Measurements from ENCODE around the gene DDB1.
A peak's percentile ranks its signal among the peaks of the same experiment; 100 is the strongest.
"Not testable (repeated sequence)": the region's sequence is repeated elsewhere in the genome, so short reads cannot be mapped to it uniquely, and the experiment has no call there.

The DDB1 gene

DNA sequence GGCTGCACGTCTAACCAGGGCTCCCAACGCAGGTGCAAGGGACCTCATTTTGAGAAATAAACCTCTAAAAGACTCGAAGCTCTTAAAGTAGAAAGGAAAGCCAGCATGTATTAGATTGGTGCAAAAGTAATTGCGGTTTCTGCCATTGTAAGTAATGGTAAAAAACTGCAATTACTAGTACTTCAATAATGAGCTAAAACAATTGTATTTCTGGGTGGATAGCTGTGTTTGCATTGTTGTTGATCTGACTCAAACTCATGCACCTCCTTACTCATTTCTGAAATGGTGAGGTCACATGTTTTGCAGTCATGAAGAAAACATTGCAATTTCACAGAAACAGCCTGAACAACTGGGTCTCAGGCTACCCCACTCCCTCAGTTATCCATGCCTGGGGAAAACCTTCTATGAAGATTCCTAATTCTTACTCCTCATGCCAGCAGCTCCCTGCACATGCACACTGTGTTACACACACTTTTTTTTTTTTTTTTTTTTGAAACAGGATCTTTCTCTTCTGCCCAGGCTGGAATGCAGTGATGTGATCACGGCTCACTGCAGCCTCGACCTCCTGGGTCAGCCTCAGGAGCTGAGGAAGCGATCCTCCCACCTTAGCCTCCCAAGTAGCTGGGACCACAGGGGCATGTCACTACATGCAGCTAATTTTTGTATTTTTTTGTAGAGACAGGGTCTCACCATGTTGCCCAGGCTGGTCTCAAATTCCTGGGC is 62.4 kb downstream of the DDB1 start:
- no peak for DNase-seq (ENCODE audit: low read depth, low spot score)

GRCh38 chr11:61268588-61269250 is 64.2 kb downstream of the DDB1 start:
- DNase-seq (ENCODE audit: low read depth, low spot score): no peak

- no peak for DNase-seq (ENCODE audit: low read depth, low spot score)
These were observed 65.5 kb downstream of the DDB1 start for GRCh38 chr11:61267437-61267841.

DNA sequence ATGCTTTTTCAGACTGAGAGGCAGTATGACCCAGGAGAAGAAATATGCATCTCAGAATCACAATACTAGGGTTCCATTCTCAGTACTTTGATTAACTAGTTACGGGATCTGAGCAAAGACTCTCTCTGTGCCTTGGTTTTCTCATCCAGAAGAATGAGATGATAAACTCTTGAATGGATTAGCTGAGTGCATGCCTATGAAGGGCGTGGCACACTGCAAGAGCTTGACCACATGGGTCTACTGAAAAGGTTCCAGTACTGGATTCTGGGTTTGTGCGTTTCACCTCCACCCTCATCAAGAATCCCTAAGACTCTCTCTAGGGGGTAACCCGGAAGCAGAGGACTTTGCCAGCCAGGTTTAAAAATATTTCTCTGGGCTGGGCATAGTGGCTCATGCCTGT is 66.3 kb downstream of the DDB1 start:
- no peak for DNase-seq (ENCODE audit: low read depth, low spot score)

DNA sequence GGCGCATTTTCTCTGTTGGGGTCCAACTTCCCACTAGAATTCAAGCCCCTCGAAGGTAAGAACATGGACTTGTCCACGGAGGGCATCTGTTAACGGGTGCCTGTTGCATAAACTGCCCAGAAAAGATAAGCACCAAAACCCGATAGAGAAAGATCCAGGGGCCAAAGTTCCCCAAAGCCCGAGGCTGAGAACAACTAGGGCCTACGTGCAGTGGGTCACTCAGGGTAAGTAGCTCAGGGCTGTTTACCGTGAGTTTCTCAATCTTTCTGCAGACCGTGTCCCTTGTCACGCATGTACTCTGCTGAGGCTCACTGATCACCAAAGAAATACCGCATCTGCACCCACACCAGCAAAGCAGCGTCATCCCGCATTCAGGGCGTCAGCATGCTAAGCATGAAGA is 67.5 kb downstream of the DDB1 start:
- DNase-seq (ENCODE audit: low read depth, low spot score): no peak

DNA sequence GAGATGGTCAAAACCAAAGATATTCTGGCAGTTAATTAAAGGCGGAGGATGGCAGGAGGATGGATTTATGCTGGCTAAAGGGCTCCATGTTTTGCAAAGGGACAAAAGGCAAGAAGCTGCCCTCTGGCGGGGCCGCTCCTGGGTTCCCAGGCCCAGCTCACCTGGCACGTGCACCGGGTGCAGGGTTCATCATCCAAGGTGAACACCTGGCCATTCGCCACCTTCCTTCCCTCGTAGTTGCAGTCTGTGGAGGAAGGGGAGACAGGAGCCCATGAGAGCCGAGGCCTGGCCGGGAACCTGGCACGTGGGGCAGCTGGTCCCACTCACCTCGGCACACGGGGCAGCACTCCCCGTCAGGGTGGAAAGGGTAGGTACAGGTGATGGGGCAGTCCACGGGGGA is 68.1 kb downstream of the DDB1 start:
- DNase-seq (ENCODE audit: low read depth, low spot score): no peak

DNA sequence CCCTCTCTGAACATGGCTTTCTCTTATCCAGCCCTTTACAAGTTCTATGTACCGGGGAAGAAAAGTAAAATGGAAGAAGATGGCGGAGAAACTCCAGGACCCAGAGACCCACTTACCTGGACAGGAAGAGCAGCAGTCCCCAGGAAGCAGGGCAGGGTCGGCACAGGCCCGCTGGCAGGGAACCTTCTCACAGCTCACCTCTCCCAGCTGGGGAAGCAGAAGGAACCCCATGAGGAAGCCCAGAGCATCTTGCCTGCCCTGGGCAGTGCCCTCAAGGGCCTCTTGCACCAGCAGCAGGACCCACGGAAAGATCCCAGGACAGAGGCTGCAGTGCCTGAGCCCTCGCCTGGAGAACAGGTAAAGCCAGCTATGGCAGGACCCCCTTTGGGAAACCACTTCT is 68.5 kb downstream of the DDB1 start:
- DNase-seq (ENCODE audit: low read depth, low spot score): no peak

DNA sequence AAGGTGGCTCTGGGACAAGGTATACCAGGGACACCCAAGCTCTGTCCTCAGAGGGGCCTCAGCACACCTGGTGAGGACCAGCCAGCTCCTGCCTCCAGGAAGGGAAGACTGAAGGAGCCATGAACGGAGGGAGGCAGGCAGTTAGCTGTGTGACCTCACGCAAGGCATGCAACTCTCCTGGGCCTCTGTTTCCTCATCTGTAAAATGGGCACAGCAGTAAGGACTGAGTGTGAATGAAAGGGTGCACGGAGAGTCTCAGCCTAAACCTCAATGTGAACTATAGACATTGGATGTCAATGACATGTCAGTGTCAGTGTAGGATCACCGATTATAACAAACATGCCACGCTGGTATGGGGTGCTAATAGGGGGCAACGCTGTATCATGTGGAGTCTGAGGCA is 73.5 kb downstream of the DDB1 start:
- no peak for DNase-seq (ENCODE audit: low read depth, low spot score)

DNA sequence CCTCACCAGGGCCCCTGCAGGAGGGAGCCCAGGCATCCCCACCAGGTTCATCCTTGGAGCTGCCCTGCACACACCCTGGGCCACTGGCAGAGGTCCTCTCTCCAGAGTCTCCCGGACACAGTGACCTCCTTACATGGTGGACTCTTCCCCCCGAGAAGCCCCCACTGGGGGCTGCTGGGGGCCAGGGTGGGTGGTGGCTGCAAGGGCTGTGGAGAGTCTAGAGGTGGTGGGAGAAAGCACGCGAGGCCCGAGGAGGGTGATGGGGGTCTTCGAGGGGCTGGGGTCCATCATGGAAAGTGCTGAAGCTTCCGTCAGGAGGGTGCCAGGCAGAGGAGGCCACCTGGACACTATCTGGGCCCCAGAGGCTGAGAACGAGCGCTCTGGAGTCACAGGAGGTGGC is 74.4 kb downstream of the DDB1 start:
- DNase-seq (ENCODE audit: low read depth, low spot score): no peak

DNA sequence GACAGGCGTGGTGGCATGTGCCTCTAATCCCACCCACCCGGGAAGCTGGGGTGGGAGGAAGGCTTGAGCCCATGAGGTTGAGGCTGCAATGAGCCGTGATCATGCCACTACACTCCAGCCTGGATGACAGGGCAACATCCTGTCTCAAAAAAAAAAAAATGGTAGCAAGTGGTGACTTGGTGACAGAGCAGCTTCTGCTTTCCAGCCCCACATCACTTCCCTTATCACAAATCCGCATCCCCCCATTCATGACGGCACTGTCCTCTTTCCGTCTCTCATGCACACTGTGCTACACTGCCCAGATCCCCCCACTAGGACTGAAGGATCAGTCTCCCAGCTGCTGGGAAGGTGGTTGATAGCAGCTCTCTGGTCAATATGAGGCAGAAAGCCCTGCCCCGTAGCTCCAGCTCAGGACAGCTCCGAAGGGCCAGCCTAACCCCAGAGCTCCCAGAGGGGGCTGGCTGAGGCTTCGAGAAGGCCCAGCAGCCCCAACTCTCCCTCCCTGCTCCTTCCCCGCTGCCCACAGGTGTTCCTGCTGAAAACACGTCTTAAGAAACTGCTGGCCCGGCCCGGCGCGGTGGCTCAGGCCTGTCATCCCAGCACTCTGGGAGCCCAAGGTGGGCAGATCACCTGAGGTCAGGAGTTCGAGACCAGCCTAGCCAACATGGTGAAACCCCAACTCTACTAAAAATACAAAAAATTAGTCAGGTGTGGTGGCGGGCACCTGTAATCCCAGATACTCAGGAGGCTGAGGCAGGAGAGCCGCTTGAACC is 76.0 kb downstream of the DDB1 start:
- DNase-seq (ENCODE audit: low read depth, low spot score): no peak

- DNase-seq (ENCODE audit: low read depth, low spot score): peak; percentile 33
These were observed 78.4 kb downstream of the DDB1 start for GRCh38 chr11:61254403-61255025.

DNA sequence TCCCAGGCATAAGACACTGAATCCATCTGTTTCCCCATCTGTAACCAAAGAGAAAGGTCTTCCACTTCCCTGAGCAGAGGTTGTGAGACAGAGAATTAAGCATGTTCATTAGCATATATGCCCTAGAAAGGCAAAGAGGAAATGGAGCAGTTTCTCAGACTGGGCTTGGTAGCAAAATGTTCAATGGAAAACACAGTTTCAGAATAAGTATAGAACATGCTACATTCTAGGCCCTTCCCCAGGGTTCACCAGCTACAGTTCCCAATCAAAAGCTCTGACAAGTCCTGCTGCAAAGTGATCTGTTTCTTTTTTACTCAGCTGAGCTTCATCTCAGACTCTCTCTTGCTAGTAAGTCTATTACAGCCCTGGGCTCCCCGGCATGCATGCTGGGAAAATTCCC is 80.6 kb downstream of the DDB1 start:
- DNase-seq (ENCODE audit: low read depth, low spot score): not testable (repeated sequence)

DNA sequence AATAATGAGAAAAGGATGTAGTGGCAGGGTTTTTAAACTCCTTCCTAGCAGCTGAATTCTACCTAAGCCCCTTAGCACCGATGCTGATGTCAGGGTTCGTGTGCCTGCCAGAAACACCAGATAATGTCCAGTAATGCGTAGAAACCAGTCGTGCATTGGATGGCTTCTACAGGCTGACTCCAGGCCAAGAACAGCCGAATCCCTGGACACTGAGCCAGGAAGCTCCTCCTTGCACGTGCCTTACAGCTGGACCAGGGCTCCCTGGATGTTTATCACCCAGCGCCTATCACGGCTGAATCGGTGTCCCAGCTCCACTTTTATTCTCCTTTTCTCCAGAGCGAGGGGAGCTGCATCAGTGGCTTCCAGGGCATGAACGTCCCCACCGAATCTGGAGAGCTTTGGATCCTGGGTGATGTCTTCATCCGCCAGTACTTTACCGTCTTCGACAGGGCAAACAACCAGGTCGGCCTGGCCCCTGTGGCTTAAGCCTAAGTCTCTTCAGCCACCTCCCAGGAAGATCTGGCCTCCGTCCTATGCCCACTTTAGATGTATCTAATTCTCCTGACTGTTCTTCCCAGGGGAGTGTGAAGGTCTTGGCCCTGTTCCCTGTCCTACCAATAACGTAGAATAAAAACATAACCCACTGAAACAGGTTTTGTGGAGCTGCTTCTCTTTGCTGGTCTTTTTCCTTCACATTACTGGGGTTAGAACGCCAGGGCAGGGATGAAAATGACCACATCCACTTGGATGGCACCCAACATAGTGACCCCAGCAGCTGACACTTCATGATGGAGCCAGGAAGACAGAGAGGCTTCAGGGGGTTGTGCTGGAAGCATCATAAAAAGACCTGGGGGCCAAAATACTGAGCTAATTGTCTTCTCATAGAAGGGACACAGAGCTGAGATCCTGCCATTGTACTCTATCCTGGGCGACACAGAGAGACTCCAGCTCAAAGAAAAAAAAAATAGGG is 81.8 kb downstream of the DDB1 start:
- not testable (repeated sequence) for DNase-seq (ENCODE audit: low read depth, low spot score)

Measured in iPS DF 19.7 (cell line).